Aorta (tissue), 5 donors: ENCODE measurements around the gene EPHA4. TPM values are rescaled to one million over a fixed set of nuclear protein-coding genes. Genes with fewer than 3 reads are reported as not detected.

ENCODE experiments used
- ATAC-seq: fragments of 200-7000 bp; cut with Tn5 transposase; one replicate; pipeline ENCODE4 v1.9.1; 2022; ENCODE audit warnings: moderate library complexity; ENCODE audit not compliant: low FRiP score
- DNase-seq, 2 donors: peaks; one replicate each; pipeline ENCODE4 v3.0.0-alpha.2; 2020
- H3K27ac ChIP-seq, 2 donors: one replicate each; pipeline ENCODE4 v1.5.1; 2013; ENCODE audit warnings: low read length in 2 of 2, mild to moderate bottlenecking in 2 of 2, moderate library complexity in 2 of 2, control low read depth in 1 of 2, inconsistent platforms in 1 of 2, low read depth in 1 of 2
- H3K27me3 ChIP-seq, 2 donors: one replicate each; pipeline ENCODE4 v1.6.1; 2013; ENCODE audit warnings: control low read depth in 1 of 2, low read length in 1 of 2, mild to moderate bottlenecking in 1 of 2, moderate library complexity in 1 of 2; ENCODE audit not compliant: insufficient read depth in 2 of 2, control insufficient read depth in 1 of 2
- H3K36me3 ChIP-seq, 2 donors: one replicate each; pipeline ENCODE4 v1.6.1; 2013; ENCODE audit warnings: control low read depth in 1 of 2, low read length in 1 of 2, mild to moderate bottlenecking in 1 of 2; ENCODE audit not compliant: insufficient read depth in 2 of 2, control insufficient read depth in 1 of 2
- H3K4me1 ChIP-seq, 2 donors: one replicate each; pipeline ENCODE4 v1.6.1; 2013; ENCODE audit warnings: low read length in 2 of 2, control low read depth in 1 of 2, mild to moderate bottlenecking in 1 of 2, moderate library complexity in 1 of 2; ENCODE audit not compliant: insufficient read depth in 2 of 2, control insufficient read depth in 1 of 2
- H3K4me3 ChIP-seq, 2 donors: one replicate each; pipeline ENCODE4 v1.5.1; 2013; ENCODE audit warnings: low read length in 2 of 2, control low read depth in 1 of 2, mild to moderate bottlenecking in 1 of 2
- H3K9me3 ChIP-seq: one replicate; pipeline ENCODE4 v1.6.1; 2013; ENCODE audit warnings: mild to moderate bottlenecking, low read length; ENCODE audit not compliant: control insufficient read depth
- WGBS, 2 donors: extraction: QIAGEN DNeasy Blood & Tissue Kit; methylation state at CpG; one replicate each; pipeline ENCODE4 v1.1.7; 2013; 5-methylcytosine and 5-hydroxymethylcytosine counted together
- intact Hi-C, 2 donors: fragments of 100-400 bp; cut with DNase I; formaldehyde crosslinking; loops; one replicate each; pipeline versions ENCODE4 v1.14.2 to v1.15.0; 2022
- polyA plus RNA-seq, 2 donors: library from polyadenylated mRNA; stranded (reverse); fragments of 200-250 nt; gene quantifications; one replicate each; pipeline ENCODE4 v1.2.3, GENCODE V29; 2013
- total RNA-seq, 2 donors: library from RNA; stranded (reverse); fragmentation: NEBNext Ultra II Directional; extraction: Animal tissue kit (Norgen Biotek cat#: 25700); gene quantifications; one replicate each; pipeline ENCODE4 v1.2.1, GENCODE V29; 2021
- donor health status: healthy with polysubstance abuse.
- donor health status: Bipolar disorder and iron deficiency.
- donor health status: DM: no; HTN: no; CAD: no.
- donor health status: DM: no; HTN: no; CAD: no.
- donor health status: DM: yes; HTN: yes; CAD: no.

Gene EPHA4
- total and polyA plus RNA-seq, 4 donors: 2.9 to 32.1 (median 12.6) TPM

- DNase-seq: no peak
- Histone ChIP-seq H3K9me3 (no peaks in the 10 kb centered on the region), H3K27ac (no peak overlapping the region), H3K27me3 (no peaks in the 10 kb centered on the region), H3K36me3 (peaks cover 0 to 2% of the 10 kb centered on the region in 2 donors), H3K4me1 (peaks cover 0 to 3% of the 10 kb centered on the region in 2 donors), H3K4me3 (no peak overlapping the region)
- WGBS, 2 donors: 96 to 97% methylated on average over 4 of the region's 4 CpGs
- no peak for ATAC-seq
- intact Hi-C loops: no loop called here
These were observed 86.0 kb downstream of the EPHA4 start for GRCh38 chr2:221486106-221486505.

GRCh38 chr2:221485503-221485870 is 86.6 kb downstream of the EPHA4 start:
- intact Hi-C loops: no loop called here
- WGBS, 2 donors: 98 to 99% methylated on average over 5 of the region's 5 CpGs

DNA sequence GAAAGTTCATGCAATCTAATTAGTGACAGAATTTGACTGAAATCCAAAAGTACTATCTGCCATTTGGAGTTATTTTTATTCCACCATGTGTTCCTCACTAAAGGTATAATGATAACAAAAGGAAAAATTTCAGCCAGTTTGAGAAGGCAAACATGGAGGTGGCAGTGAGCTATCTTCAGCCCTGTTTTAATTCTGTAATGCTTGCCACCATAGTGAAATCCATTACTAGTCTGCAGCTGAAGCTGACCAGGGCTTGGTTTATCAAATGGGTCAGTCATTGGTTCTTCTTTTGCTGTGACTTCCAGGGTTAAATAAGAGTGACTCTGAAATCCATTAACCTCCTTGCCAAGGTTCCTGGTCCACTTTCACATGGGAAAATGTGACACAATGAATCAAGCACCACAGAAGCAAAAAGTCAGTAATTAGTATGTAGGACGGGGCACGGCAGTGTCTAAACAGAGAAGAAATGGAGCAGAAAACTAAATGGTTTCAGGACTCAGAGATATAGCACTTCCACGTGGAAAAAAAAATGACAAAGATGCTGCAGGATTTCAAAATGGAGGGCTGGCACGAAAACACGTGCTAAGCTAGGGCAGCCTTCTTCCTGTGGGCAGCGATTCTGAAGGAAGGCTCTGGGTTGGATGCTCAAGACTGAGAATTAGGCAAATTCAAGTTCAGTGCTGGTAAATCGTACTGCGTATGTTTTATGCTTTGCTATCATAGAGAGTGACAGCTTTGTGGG is 87.2 kb downstream of the EPHA4 start:
- peaks cover 0 to 2% of the 10 kb centered on the region in 2 donors for H3K36me3 ChIP-seq
- ATAC-seq (no peak), DNase-seq (no peak)
- no peaks in the 10 kb centered on the region for H3K9me3 ChIP-seq
- no peak overlapping the region for H3K27ac ChIP-seq
- peaks cover 0 to 5% of the 10 kb centered on the region in 2 donors for H3K4me1 ChIP-seq
- 92 to 93% methylated on average over 8 of the region's 8 CpGs for WGBS, 2 donors
- H3K4me3 ChIP-seq: no peak overlapping the region
- no peaks in the 10 kb centered on the region for H3K27me3 ChIP-seq
- intact Hi-C loops: no loop called here

More at GRCh38 chr2:221485503-221485870, 86.6 kb downstream of the EPHA4 start:
- H3K27me3 ChIP-seq: no peaks in the 10 kb centered on the region
- no peak overlapping the region for H3K27ac ChIP-seq
- H3K36me3 ChIP-seq: peaks cover 0 to 2% of the 10 kb centered on the region in 2 donors
- ATAC-seq (no peak), DNase-seq (no peak)
- no peak overlapping the region for H3K4me3 ChIP-seq
- no peaks in the 10 kb centered on the region for H3K9me3 ChIP-seq
- peaks cover 0 to 3% of the 10 kb centered on the region in 2 donors for H3K4me1 ChIP-seq

GRCh38 chr2:221482666-221483455 is 89.2 kb downstream of the EPHA4 start:
- H3K9me3 ChIP-seq: no peaks in the 10 kb centered on the region
- H3K4me1 ChIP-seq: peaks cover 5 to 10% of the 10 kb centered on the region in 2 donors
- H3K36me3 ChIP-seq: peaks cover 0 to 2% of the 10 kb centered on the region in 2 donors
- no peaks in the 10 kb centered on the region for H3K27me3 ChIP-seq
- DNase-seq: no peak
- H3K27ac ChIP-seq: no peak overlapping the region
- no peak overlapping the region for H3K4me3 ChIP-seq
- WGBS, 2 donors: 49 to 50% methylated on average over 12 of the region's 12 CpGs
- intact Hi-C loops: no loop called here
- ATAC-seq: no peak

GRCh38 chr2:221480821-221481220 is 91.3 kb downstream of the EPHA4 start:
- Histone ChIP-seq H3K4me1 (peaks cover 5 to 18% of the 10 kb centered on the region in 2 donors), H3K27ac (no peak overlapping the region), H3K27me3 (no peaks in the 10 kb centered on the region), H3K36me3 (peaks cover 0 to 4% of the 10 kb centered on the region in 2 donors), H3K4me3 (no peak overlapping the region), H3K9me3 (no peaks in the 10 kb centered on the region)
- ATAC-seq (no peak), DNase-seq (no peak)
- intact Hi-C loops: no loop called here
- 88 to 89% methylated on average over 3 of the region's 3 CpGs for WGBS, 2 donors

DNA sequence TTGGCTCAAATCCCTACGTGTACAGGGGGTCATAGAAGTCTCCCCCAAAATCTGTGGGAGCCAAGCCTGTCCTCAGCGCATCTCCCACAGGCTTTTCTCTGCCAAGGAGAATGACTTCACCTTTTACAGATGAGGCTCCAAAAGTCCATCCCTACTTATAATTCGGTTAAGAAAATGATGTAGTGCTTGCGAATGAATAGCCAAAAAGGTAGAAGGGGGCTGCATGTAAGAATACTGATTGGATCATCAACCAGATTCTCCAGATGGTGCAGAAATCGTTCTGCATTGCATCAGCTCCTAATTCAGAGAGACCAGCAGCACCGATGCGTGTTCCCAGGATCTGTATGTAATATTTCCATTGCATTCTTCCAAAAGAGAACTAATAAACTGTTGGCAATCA is 91.9 kb downstream of the EPHA4 start:
- Histone ChIP-seq H3K9me3 (no peaks in the 10 kb centered on the region), H3K27me3 (no peaks in the 10 kb centered on the region), H3K36me3 (peaks cover 0 to 4% of the 10 kb centered on the region in 2 donors), H3K4me3 (no peak overlapping the region), H3K4me1 (peaks cover 5 to 18% of the 10 kb centered on the region in 2 donors), H3K27ac (no peak overlapping the region)
- intact Hi-C loops: no loop called here
- ATAC-seq: no peak
- DNase-seq: no peak
- 51 to 60% methylated on average over 7 of the region's 7 CpGs for WGBS, 2 donors

- DNase-seq (no peak), ATAC-seq (peak; percentile 36)
- H3K36me3 ChIP-seq: peaks cover 0 to 4% of the 10 kb centered on the region in 2 donors
- H3K27ac ChIP-seq: peak overlapping the region in 1 of 2 donors; percentile 26
- H3K9me3 ChIP-seq: no peaks in the 10 kb centered on the region
- intact Hi-C loops: no loop called here
- peaks cover 5 to 18% of the 10 kb centered on the region in 2 donors for H3K4me1 ChIP-seq
- WGBS, 2 donors: 45 to 54% methylated on average over 2 of the region's 2 CpGs
- H3K4me3 ChIP-seq: no peak overlapping the region
- H3K27me3 ChIP-seq: no peaks in the 10 kb centered on the region
These were observed 93.6 kb downstream of the EPHA4 start for GRCh38 chr2:221478485-221478863.

DNA sequence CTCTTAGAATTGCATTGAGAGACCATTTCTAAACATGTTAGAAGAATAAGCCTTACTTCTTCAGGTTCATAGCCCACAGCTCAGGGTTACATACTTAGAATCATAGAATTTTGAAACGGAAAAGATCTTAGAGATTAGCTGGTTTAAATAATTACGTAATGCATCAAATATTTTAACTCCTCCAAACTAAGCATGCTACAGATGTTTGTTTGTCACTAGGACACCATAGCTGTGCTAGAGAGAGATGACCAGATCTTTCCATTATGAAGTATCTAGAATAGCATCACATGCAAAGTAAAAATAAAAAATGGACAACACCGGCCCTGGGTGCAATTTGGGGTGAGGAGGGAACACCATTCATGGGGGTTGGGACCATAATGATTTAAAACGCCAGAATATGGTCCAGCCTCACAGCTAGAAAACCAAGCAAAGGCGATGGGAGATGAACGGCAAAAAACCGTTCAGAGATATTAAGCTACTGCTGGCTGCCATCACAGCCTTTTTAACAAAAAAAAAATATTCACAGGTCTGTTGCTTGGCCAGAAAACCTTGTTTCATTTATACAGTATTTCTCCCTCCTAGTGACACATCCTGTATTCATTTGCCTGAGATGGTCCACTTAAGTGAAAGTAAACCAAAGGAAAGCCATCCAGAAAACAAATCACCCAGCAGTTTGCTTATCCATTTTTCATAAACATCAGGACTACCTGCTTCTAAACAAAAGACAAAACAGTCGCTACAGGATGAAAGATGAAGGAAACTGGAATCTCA is 94.2 kb downstream of the EPHA4 start:
- DNase-seq (no peak), ATAC-seq (no peak)
- peaks cover 0 to 4% of the 10 kb centered on the region in 2 donors for H3K36me3 ChIP-seq
- no peaks in the 10 kb centered on the region for H3K9me3 ChIP-seq
- intact Hi-C loops: no loop called here
- peaks cover 3 to 18% of the 10 kb centered on the region in 2 donors for H3K4me1 ChIP-seq
- WGBS, 2 donors: 46 to 49% methylated on average over 8 of the region's 8 CpGs
- peak overlapping the region in 1 of 2 donors; percentile 27 for H3K27ac ChIP-seq
- no peaks in the 10 kb centered on the region for H3K27me3 ChIP-seq
- H3K4me3 ChIP-seq: no peak overlapping the region
